ENCODE data around the gene CLEC4M. TPM values are rescaled to one million over a fixed set of nuclear protein-coding genes. Genes with fewer than 3 reads are reported as not detected.
A peak's percentile ranks its signal among the peaks of the same experiment; 100 is the strongest.

Gene CLEC4M
- total and polyA plus RNA-seq, 4 donors: 0.26 to 2.5 (median 0.78) TPM

DNA sequence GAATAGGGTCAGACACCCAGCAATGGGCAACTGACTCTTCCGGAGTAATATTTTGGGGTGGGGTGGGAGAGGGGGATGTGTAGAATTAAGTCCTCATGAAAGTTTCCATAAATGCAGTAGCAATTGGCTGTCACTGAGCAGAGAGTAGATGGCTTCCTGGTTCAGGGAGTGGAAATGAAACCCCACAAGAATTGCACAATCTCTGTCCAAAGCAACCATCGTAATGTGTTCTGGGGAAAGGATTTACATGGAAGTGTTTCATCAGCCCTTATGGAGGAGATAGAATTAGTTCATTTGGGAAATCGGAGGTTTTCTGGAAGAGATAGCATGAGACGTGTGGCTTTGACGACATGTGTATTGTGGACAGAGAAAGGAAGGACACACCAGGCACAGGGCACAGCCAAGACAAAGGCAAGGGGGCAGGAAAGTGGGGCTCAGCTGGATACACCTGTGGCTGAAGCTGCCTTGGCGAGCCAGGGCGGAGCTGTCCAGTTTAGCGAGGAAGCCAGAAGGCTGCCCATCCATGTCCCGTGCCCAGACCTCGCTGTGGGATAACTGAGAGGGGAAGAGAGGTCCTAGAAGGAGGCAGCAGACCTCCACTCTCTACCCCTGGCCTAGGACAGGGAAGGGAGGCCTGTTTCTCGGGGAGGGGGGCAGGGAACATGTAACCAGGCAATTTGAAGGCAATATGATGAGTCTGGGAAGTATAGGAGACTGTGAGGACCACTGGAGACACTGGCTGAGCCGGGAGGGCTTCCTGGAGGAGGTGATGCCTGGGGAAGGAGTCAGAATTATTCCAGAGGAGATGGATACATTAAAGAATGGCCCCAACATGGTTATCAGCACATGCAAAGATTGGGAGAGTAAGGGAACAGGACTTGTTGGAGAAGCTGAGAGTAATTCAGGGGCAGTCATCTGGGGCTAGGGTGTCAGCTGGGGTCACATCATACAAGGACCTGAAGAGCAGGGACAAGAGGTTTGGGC lies 28.5 kb upstream of the CLEC4M start:
- DNase-seq (peak in 2 of 3 donors; percentile 8 to 35), ATAC-seq (ENCODE audit: insufficient read depth, low FRiP score) (peak; percentile 56)

DNA sequence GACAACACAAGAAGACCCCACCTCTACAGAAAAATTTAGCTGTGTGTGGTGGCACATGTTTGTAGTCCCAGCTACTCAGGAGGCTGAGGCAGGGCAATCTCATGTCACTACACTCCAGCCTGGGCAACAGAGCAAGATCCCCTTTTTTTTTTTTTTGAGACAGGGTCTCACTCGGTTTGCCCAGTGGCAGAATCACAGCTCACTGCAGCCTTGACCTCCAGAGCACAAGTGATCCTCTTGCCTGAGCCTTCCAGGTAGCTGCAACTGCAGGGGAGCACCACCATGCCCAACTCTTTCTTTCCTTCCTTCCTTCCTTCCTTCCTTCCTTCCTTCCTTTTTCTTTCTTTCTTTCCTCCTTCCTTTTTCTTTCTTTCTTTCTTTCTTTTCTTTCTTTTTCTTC lies 26.9 kb upstream of the CLEC4M start:
- H3K4me3 ChIP-seq: no peak overlapping the region
- WGBS, 2 donors: 63 to 78% methylated on average over 1 of the region's 1 CpG
- DNase-seq (no peak), ATAC-seq (ENCODE audit: insufficient read depth, low FRiP score) (no peak)
- peaks cover 0 to 18% (median 11%) of the 10 kb centered on the region in 3 donors for H3K27me3 ChIP-seq (ENCODE audit: control insufficient read depth in 3 of 3, insufficient read depth in 3 of 3, low read length in 2 of 3)
- peaks cover 0 to 2% (median 0%) of the 10 kb centered on the region in 4 donors for H3K9me3 ChIP-seq (ENCODE audit: control insufficient read depth in 4 of 4, insufficient read depth in 3 of 4, low read length in 3 of 4)
- TF ChIP-seq CTCF (IDR thresholded peaks at IDR 0.05; ENCODE audit: control extremely low read depth, extremely low read depth): no peak
- no peak overlapping the region for H3K27ac ChIP-seq (ENCODE audit: low read depth in 1 of 2, low read length in 1 of 2)
- H3K36me3 ChIP-seq (ENCODE audit: control insufficient read depth in 4 of 4, insufficient read depth in 4 of 4, low read length in 4 of 4): no peaks in the 10 kb centered on the region
- no peaks in the 10 kb centered on the region for H3K4me1 ChIP-seq (ENCODE audit: control insufficient read depth in 5 of 5, insufficient read depth in 5 of 5, low read length in 5 of 5)
- H3K9ac ChIP-seq (ENCODE audit: insufficient read depth in 1 of 2, low read length in 2 of 2): no peak overlapping the region

More for the DNA sequence above, 28.5 kb upstream of the CLEC4M start:
- WGBS, 2 donors: 40 to 45% methylated on average over 12 of the region's 12 CpGs
- TF ChIP-seq CTCF (IDR thresholded peaks at IDR 0.05; ENCODE audit: control extremely low read depth, extremely low read depth): no peak
- H3K4me1 ChIP-seq (ENCODE audit: control insufficient read depth in 5 of 5, insufficient read depth in 5 of 5, low read length in 5 of 5): peaks cover 0 to 8% (median 0%) of the 10 kb centered on the region in 5 donors
- H3K36me3 ChIP-seq (ENCODE audit: control insufficient read depth in 4 of 4, insufficient read depth in 4 of 4, low read length in 4 of 4): no peaks in the 10 kb centered on the region
- peaks cover 0 to 3% (median 0%) of the 10 kb centered on the region in 4 donors for H3K9me3 ChIP-seq (ENCODE audit: control insufficient read depth in 4 of 4, insufficient read depth in 3 of 4, low read length in 3 of 4)
- H3K27me3 ChIP-seq (ENCODE audit: control insufficient read depth in 3 of 3, insufficient read depth in 3 of 3, low read length in 2 of 3): peaks cover 0 to 29% (median 15%) of the 10 kb centered on the region in 3 donors
- H3K4me3 ChIP-seq: no peak overlapping the region
- H3K9ac ChIP-seq (ENCODE audit: insufficient read depth in 1 of 2, low read length in 2 of 2): no peak overlapping the region
- H3K27ac ChIP-seq (ENCODE audit: low read depth in 1 of 2, low read length in 1 of 2): no peak overlapping the region

DNA sequence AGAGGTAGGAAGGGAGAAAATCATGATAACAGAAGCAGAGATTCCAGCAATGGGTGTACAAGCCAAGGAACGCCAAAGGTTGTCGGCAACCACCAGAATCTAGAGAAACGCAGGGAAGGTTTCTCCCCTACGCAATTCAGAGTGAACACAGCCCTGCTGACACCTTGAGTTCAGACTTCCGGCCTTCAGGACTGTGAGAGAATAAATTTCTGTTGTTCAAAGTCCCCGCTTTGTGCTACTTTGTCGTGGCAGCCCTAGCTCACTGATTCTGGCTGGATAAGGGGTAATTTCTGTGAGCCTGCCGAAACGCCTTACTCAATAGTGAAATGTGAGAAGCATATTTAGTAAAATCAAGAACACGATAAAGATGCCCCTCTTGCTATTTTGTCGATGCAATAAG lies 25.8 kb upstream of the CLEC4M start:
- Histone ChIP-seq H3K4me3 (no peak overlapping the region), H3K9ac (ENCODE audit: insufficient read depth in 1 of 2, low read length in 2 of 2) (no peak overlapping the region), H3K36me3 (ENCODE audit: control insufficient read depth in 4 of 4, insufficient read depth in 4 of 4, low read length in 4 of 4) (no peaks in the 10 kb centered on the region), H3K27me3 (ENCODE audit: control insufficient read depth in 3 of 3, insufficient read depth in 3 of 3, low read length in 2 of 3) (peaks cover 0 to 8% (median 3%) of the 10 kb centered on the region in 3 donors), H3K27ac (ENCODE audit: low read depth in 1 of 2, low read length in 1 of 2) (no peak overlapping the region), H3K9me3 (ENCODE audit: control insufficient read depth in 4 of 4, insufficient read depth in 3 of 4, low read length in 3 of 4) (peaks cover 0 to 2% (median 0%) of the 10 kb centered on the region in 4 donors), H3K4me1 (ENCODE audit: control insufficient read depth in 5 of 5, insufficient read depth in 5 of 5, low read length in 5 of 5) (no peaks in the 10 kb centered on the region)
- TF ChIP-seq CTCF (IDR thresholded peaks at IDR 0.05; ENCODE audit: control extremely low read depth, extremely low read depth): no peak
- ATAC-seq (ENCODE audit: insufficient read depth, low FRiP score): no peak
- 87 to 88% methylated on average over 11 of the region's 11 CpGs for WGBS, 2 donors
- no peak for DNase-seq

All from lung (tissue), 12 donors.